ENCODE data around the gene OTOP3. TPM values are rescaled to one million over a fixed set of nuclear protein-coding genes. Genes with fewer than 3 reads are reported as not detected.
"Not testable (repeated sequence)": the region's sequence is repeated elsewhere in the genome, so short reads cannot be mapped to it uniquely, and the experiment has no call there.

The OTOP3 gene
- total RNA-seq, 1 donor from 2014 or later = not detected

GRCh38 chr17:74954665-74955421 lies 19.1 kb downstream of the OTOP3 start:
- DNase-seq = no peak
- intact Hi-C loops (cut with DNase I) = no loop called here
- no peak for ATAC-seq (ENCODE audit: poor library complexity)

GRCh38 chr17:74956093-74956492 lies 20.4 kb downstream of the OTOP3 start:
- ATAC-seq (ENCODE audit: poor library complexity) (no peak), DNase-seq (no peak)
- intact Hi-C loops (cut with DNase I) = no loop called here

GRCh38 chr17:74957935-74958740 lies 22.4 kb downstream of the OTOP3 start:
- ATAC-seq (ENCODE audit: poor library complexity) (peak; percentile 62), DNase-seq (peak; percentile 86)
- intact Hi-C loops (cut with DNase I) = no loop called here

- intact Hi-C loops (cut with DNase I) = loop anchor here (2.0 to 5.0 kb wide), 2 partner anchors 52 to 241 kb away; partner anchors contain the start of gene MRPL58
- DNase-seq (no peak), ATAC-seq (ENCODE audit: poor library complexity) (no peak)
Observed at GRCh38 chr17:74959826-74960515, 24.3 kb downstream of the OTOP3 start.

GRCh38 chr17:74960570-74961342 lies 25.1 kb downstream of the OTOP3 start:
- DNase-seq (no peak), ATAC-seq (ENCODE audit: poor library complexity) (peak; percentile 30)
- intact Hi-C loops (cut with DNase I) = loop anchor here (2.0 to 5.0 kb wide), 2 partner anchors 52 to 240 kb away; partner anchors contain the start of gene MRPL58

- DNase-seq (peak; percentile 87), ATAC-seq (ENCODE audit: poor library complexity) (peak; percentile 94)
- intact Hi-C loops (cut with DNase I) = loop anchor here (2.0 to 5.0 kb wide), 2 partner anchors 50 to 239 kb away; partner anchors contain the start of gene MRPL58
Observed at GRCh38 chr17:74961657-74962350, 26.1 kb downstream of the OTOP3 start.

GRCh38 chr17:74962622-74963394 lies 27.1 kb downstream of the OTOP3 start:
- ATAC-seq (ENCODE audit: poor library complexity) = no peak
- DNase-seq = no peak
- intact Hi-C loops (cut with DNase I) = loop anchor here (5.0 kb wide), 1 partner anchor 49 kb away; the partner anchor contains the start of gene MRPL58

- intact Hi-C loops (cut with DNase I) = loop anchor here (5.0 kb wide), 1 partner anchor 49 kb away; the partner anchor contains the start of gene MRPL58
- no peak for ATAC-seq (ENCODE audit: poor library complexity)
- no peak for DNase-seq
Observed at GRCh38 chr17:74963656-74964055, 28.0 kb downstream of the OTOP3 start.

GRCh38 chr17:74964246-74964761 lies 28.6 kb downstream of the OTOP3 start:
- ATAC-seq (ENCODE audit: poor library complexity) (no peak), DNase-seq (no peak)
- intact Hi-C loops (cut with DNase I) = loop anchor here (5.0 kb wide), 1 partner anchor 48 kb away; the partner anchor contains the start of gene MRPL58

GRCh38 chr17:74964988-74965622 lies 29.4 kb downstream of the OTOP3 start:
- intact Hi-C loops (cut with DNase I) = loop anchor here (5.0 kb wide), 1 partner anchor 47 kb away; the partner anchor contains the start of gene MRPL58
- no peak for DNase-seq
- no peak for ATAC-seq (ENCODE audit: poor library complexity)

GRCh38 chr17:74968361-74968780 lies 32.7 kb downstream of the OTOP3 start:
- ATAC-seq (ENCODE audit: poor library complexity) (no peak), DNase-seq (no peak)
- intact Hi-C loops (cut with DNase I) = no loop called here

GRCh38 chr17:74969501-74969900 lies 33.8 kb downstream of the OTOP3 start:
- ATAC-seq (ENCODE audit: poor library complexity); DNase-seq; intact Hi-C loops (cut with DNase I): not testable (repeated sequence)

- DNase-seq (no peak), ATAC-seq (ENCODE audit: poor library complexity) (peak; percentile 24)
- intact Hi-C loops (cut with DNase I) = no loop called here
Observed at GRCh38 chr17:74970395-74970794, 34.7 kb downstream of the OTOP3 start.

- no peak for DNase-seq
- no peak for ATAC-seq (ENCODE audit: poor library complexity)
- intact Hi-C loops (cut with DNase I) = no loop called here
Observed at GRCh38 chr17:74971069-74971841, 35.6 kb downstream of the OTOP3 start.

GRCh38 chr17:74971842-74972106 lies 36.1 kb downstream of the OTOP3 start:
- no peak for DNase-seq
- intact Hi-C loops (cut with DNase I) = no loop called here
- peak; percentile 9 for ATAC-seq (ENCODE audit: poor library complexity)

Measured in Right ventricle myocardium superior (tissue), 1 donor.